Suprapubic skin (tissue), 4 donors: ENCODE results near the gene HACD2. TPM values are rescaled to one million over a fixed set of nuclear protein-coding genes. Genes with fewer than 3 reads are reported as not detected.

ENCODE experiments used
- DNase-seq, 2 donors: peaks; one replicate each; pipeline ENCODE4 v3.0.0-alpha.2; 2019; ENCODE audit warnings: low spot score in 2 of 2
- H3K27ac ChIP-seq: fragments of 200-600 bp; sonication (generic); one replicate; pipeline ENCODE4 v1.5.1; 2019
- H3K27me3 ChIP-seq: fragments of 200-600 bp; sonication (generic); one replicate; pipeline ENCODE4 v1.5.1; 2019
- H3K36me3 ChIP-seq: fragments of 200-600 bp; sonication (generic); one replicate; pipeline ENCODE4 v1.5.1; 2019
- H3K4me1 ChIP-seq: fragments of 200-600 bp; sonication (generic); one replicate; pipeline ENCODE4 v1.5.1; 2019
- H3K4me3 ChIP-seq: fragments of 200-600 bp; sonication (generic); one replicate; pipeline ENCODE4 v1.5.1; 2019; ENCODE audit warnings: mild to moderate bottlenecking
- H3K9me3 ChIP-seq: fragments of 200-600 bp; sonication (generic); one replicate; pipeline ENCODE4 v1.5.1; 2019
- EP300 ChIP-seq: sonication (generic); formaldehyde crosslinking; IDR thresholded peaks from one replicate; pipeline ENCODE4 v1.6.1; 2017; ENCODE audit warnings: antibody characterized with exemption
- POLR2A ChIP-seq, 2 donors: fragments of 450-650 bp; IDR thresholded peaks; one replicate each; pipeline ENCODE4 v1.6.1; 2017; ENCODE audit warnings: antibody characterized with exemption in 2 of 2, mild to moderate bottlenecking in 2 of 2, moderate library complexity in 2 of 2
- POLR2AphosphoS5 ChIP-seq, 3 donors: sonication (generic); formaldehyde crosslinking; IDR thresholded peaks; one replicate each; pipeline ENCODE4 v1.6.1; 2017; ENCODE audit warnings: antibody characterized with exemption in 3 of 3
- WGBS: methylation state at CpG from one replicate; pipeline ENCODE4 v1.1.5; 2018; 5-methylcytosine and 5-hydroxymethylcytosine counted together
- total RNA-seq, 4 donors: library from RNA; depleted of rRNA; stranded (reverse); fragments of >200 nt; gene quantifications; one replicate each; pipeline ENCODE4 v1.1.0, GENCODE V29; 2016
- TF ChIP-seq, protein P1 (sequence below), 2 donors: fragments of 200-600 bp in 1 of 2; fragments of 450-650 bp in 1 of 2; sonication (generic) in 1 of 2; IDR thresholded peaks; one replicate each; pipeline ENCODE4 v1.5.1; 2016 to 2019; ENCODE audit warnings: antibody characterized with exemption in 2 of 2, mild to moderate bottlenecking in 1 of 2, moderate library complexity in 1 of 2

The HACD2 gene
- total RNA-seq, 4 donors from 2014 or later: 38.5 to 76.3 (median 52.6) TPM

DNA sequence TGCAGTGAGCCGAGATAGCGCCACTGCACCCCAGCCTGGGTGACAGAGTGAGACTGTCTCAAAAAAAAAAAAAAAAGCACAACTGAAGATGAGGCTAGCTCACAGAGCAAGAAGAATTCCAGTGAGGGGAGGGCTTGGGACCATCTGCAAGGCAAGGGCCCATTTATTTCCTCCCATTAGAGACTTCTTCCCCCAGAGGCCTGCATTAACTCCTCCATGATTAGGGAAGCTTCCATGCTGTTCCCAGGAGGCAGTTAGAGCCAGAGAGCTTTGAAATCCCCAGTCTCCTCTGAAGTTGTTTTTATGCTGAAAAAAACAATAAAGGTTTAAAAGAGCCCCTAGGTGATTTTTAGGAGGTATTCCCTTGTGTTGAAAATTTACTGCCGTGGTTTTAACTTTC, 81.7 kb downstream of the HACD2 start:
- no peaks in the 10 kb centered on the region for H3K9me3 ChIP-seq
- peaks cover 11% of the 10 kb centered on the region for H3K36me3 ChIP-seq
- TF ChIP-seq, protein P1, sequence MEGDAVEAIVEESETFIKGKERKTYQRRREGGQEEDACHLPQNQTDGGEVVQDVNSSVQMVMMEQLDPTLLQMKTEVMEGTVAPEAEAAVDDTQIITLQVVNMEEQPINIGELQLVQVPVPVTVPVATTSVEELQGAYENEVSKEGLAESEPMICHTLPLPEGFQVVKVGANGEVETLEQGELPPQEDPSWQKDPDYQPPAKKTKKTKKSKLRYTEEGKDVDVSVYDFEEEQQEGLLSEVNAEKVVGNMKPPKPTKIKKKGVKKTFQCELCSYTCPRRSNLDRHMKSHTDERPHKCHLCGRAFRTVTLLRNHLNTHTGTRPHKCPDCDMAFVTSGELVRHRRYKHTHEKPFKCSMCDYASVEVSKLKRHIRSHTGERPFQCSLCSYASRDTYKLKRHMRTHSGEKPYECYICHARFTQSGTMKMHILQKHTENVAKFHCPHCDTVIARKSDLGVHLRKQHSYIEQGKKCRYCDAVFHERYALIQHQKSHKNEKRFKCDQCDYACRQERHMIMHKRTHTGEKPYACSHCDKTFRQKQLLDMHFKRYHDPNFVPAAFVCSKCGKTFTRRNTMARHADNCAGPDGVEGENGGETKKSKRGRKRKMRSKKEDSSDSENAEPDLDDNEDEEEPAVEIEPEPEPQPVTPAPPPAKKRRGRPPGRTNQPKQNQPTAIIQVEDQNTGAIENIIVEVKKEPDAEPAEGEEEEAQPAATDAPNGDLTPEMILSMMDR (IDR thresholded peaks at IDR 0.05): no peak
- H3K27me3 ChIP-seq: no peaks in the 10 kb centered on the region
- H3K27ac ChIP-seq: no peak overlapping the region
- H3K4me3 ChIP-seq: no peak overlapping the region
- WGBS: 88% methylated on average over 3 of the region's 3 CpGs
- no peaks in the 10 kb centered on the region for H3K4me1 ChIP-seq
- DNase-seq: no peak

DNA sequence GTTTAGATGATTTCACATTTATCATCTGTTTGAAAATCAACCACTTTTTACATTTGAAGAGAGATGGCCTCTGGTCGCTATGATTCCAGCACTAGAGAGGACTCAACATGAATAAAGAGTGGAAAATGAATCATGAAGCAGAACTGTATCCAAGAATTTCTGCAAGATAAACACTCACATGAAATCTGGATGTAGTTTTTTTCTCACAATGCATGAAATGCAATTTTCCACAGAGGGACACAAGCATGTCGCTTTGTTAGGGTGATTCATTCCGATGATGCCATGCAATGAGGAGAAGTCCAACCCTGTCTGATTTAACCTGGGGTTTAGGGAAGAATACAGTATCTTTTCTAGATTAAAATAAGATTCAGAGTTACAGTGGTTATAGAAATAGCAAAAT, 85.5 kb downstream of the HACD2 start:
- whole genome bisulfite sequencing: 72% methylated on average over 3 of the region's 3 CpGs
- no peak overlapping the region for H3K27ac ChIP-seq
- no peak for DNase-seq
- H3K4me1 ChIP-seq: no peaks in the 10 kb centered on the region
- TF ChIP-seq EP300 (no peak), POLR2AphosphoS5 (IDR thresholded peaks at IDR 0.05) (no peak), POLR2A (IDR thresholded peaks at IDR 0.05) (no peak)
- TF ChIP-seq, protein P1 (IDR thresholded peaks at IDR 0.05): no peak
- no peak overlapping the region for H3K4me3 ChIP-seq
- peaks cover 41% of the 10 kb centered on the region for H3K36me3 ChIP-seq
- no peaks in the 10 kb centered on the region for H3K9me3 ChIP-seq
- no peaks in the 10 kb centered on the region for H3K27me3 ChIP-seq

DNA sequence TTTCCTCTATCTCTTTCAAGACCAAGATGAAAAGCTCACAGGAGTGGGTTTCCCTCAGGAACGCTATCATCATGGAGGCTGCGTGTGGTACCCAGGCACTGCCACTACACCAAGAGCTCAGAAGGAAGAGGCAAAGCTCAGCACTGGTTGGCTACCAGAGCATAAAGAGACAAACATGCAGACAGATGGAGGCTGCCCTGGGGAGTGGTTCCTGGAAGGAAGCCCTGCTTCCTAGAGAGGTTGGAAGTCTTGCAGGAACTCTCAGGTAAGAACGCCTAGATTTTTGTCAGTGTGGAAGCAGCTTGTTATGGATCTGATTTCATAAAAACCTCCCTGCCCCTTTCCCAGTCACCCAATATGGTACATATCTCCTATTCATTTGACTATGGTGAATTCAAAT, 86.1 kb downstream of the HACD2 start:
- H3K27me3 ChIP-seq: no peaks in the 10 kb centered on the region
- TF ChIP-seq POLR2A (IDR thresholded peaks at IDR 0.05): no peak
- H3K4me1 ChIP-seq: no peaks in the 10 kb centered on the region
- no peak overlapping the region for H3K27ac ChIP-seq
- H3K36me3 ChIP-seq: peaks cover 47% of the 10 kb centered on the region
- WGBS: 89% methylated on average over 3 of the region's 3 CpGs
- no peak overlapping the region for H3K4me3 ChIP-seq
- no peak for DNase-seq
- H3K9me3 ChIP-seq: no peaks in the 10 kb centered on the region

DNA sequence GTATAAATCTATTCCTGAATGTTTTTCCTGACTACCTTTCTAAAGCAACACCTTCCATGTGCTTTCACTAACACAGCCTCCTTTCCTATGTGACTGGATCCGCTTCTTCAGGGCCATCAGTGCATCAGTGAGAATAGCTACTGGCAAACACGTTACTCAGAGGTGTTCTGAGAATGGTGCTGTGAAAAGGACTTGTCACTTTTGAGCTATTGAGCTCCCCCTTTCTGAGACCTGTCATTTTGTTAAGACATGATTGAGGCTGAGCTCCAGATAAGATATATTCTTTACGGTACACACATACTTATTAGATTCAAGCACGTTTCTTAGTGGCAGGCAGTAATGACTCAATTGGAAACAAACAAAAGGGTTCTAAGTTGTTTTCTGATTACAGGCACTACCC, 90.9 kb downstream of the HACD2 start:
- no peaks in the 10 kb centered on the region for H3K27me3 ChIP-seq
- H3K36me3 ChIP-seq: peaks cover 59% of the 10 kb centered on the region
- no peaks in the 10 kb centered on the region for H3K9me3 ChIP-seq
- TF ChIP-seq, protein P1 (IDR thresholded peaks at IDR 0.05): no peak
- TF ChIP-seq POLR2A (IDR thresholded peaks at IDR 0.05) (no peak), POLR2AphosphoS5 (IDR thresholded peaks at IDR 0.05) (no peak), EP300 (no peak)
- no peaks in the 10 kb centered on the region for H3K4me1 ChIP-seq
- H3K4me3 ChIP-seq: no peak overlapping the region
- no peak overlapping the region for H3K27ac ChIP-seq
- DNase-seq: no peak
- 85% methylated on average over 4 of the region's 4 CpGs for WGBS

DNA sequence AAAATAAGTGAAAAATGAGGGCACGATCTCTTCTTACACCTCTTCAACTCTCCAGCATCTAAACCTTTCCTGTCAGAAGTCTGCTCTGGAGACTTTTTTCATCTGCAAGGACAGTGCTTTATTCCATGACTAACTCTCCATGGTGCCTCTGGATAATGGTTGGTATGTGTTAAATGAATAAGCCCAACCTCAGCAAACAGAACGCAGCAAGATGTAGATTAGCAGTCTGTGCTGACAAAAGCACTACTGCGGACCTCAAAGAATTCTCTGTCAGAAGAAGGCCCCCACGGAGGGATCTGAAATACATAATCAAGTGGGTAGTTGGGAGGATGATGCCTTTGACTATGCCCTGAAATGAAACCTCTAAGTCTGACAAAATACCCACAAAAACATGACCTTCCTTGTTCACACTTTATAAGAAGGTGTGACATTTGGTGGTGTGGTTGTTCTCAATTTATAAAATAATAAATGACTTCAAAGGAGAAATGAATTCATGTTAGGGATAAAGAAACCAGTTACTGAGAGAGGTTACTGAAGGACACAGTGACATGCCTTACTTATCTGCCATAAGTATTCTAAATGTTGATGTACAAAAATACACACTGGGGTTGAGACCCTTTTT, 92.8 kb downstream of the HACD2 start:
- DNase-seq: no peak
- no peak overlapping the region for H3K4me3 ChIP-seq
- WGBS: 87% methylated on average over 4 of the region's 4 CpGs
- H3K27me3 ChIP-seq: no peaks in the 10 kb centered on the region
- no peak overlapping the region for H3K27ac ChIP-seq
- no peaks in the 10 kb centered on the region for H3K9me3 ChIP-seq
- peaks cover 42% of the 10 kb centered on the region for H3K36me3 ChIP-seq
- TF ChIP-seq EP300 (no peak), POLR2A (IDR thresholded peaks at IDR 0.05) (no peak), POLR2AphosphoS5 (IDR thresholded peaks at IDR 0.05) (no peak)
- TF ChIP-seq, protein P1 (IDR thresholded peaks at IDR 0.05): no peak
- H3K4me1 ChIP-seq: no peaks in the 10 kb centered on the region
